ENCODE measurements around the gene RAB11FIP3.

DNA sequence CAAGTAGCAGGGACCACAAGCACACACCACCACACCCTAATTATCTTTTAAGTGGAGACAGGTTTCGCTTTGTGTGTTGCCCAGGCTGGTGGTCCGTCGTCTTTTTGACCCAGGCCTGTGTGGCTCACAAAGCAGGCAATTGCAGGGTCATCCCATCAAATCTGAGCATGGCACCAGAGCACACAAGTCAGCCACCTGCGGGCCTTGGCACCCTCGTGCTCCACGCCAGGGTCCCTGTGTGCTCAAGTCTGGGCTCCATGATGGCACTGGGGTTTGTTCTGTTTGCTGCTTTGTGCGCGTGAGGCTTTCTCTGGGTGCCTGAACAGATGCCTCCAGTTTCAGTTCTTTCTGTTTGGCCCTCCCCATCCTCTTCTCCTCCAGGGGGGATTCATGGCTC lies 99.7 kb downstream of the RAB11FIP3 start:
- TF ChIP-seq, protein P1, sequence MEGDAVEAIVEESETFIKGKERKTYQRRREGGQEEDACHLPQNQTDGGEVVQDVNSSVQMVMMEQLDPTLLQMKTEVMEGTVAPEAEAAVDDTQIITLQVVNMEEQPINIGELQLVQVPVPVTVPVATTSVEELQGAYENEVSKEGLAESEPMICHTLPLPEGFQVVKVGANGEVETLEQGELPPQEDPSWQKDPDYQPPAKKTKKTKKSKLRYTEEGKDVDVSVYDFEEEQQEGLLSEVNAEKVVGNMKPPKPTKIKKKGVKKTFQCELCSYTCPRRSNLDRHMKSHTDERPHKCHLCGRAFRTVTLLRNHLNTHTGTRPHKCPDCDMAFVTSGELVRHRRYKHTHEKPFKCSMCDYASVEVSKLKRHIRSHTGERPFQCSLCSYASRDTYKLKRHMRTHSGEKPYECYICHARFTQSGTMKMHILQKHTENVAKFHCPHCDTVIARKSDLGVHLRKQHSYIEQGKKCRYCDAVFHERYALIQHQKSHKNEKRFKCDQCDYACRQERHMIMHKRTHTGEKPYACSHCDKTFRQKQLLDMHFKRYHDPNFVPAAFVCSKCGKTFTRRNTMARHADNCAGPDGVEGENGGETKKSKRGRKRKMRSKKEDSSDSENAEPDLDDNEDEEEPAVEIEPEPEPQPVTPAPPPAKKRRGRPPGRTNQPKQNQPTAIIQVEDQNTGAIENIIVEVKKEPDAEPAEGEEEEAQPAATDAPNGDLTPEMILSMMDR (IDR thresholded peaks at IDR 0.05): no peak
- TF ChIP-seq POLR2A (IDR thresholded peaks at IDR 0.05): no peak

Measured in heart left ventricle (tissue), 13 donors.